ENCODE measurements around the gene KCTD10. TPM values are rescaled to one million over a fixed set of nuclear protein-coding genes. Genes with fewer than 3 reads are reported as not detected.

The KCTD10 gene
- total and polyA plus RNA-seq, 2 of the 13 experiments (the other 11 are each of a cell fraction or from before 2014, with no cell fraction given) = 6.9 to 25.4 TPM

- TF ChIP-seq NFIC (IDR thresholded peaks at IDR 0.05; ENCODE audit: low read length) (no peak; the same call in 1 of the 2 replicates), MTA3 (CRISPR knock-in tag; IDR thresholded peaks at IDR 0.05) (0 out of 2 replicates have a peak, but pooled peaks have one; percentile 60), MYPOP (CRISPR knock-in tag; IDR thresholded peaks at IDR 0.05) (peak; percentile 84; the same call in 1 of the 2 replicates), HDAC1 (CRISPR knock-in tag; IDR thresholded peaks at IDR 0.05) (peak; percentile 95), HNRNPL (IDR thresholded peaks at IDR 0.05; ENCODE audit: low read depth, low read length) (0 out of 2 replicates have a peak, but pooled peaks have one; percentile 20), NFRKB (IDR thresholded peaks at IDR 0.05) (peak; percentile 87), XBP1 (CRISPR knock-in tag; IDR thresholded peaks at IDR 0.05) (no peak), JUN (CRISPR knock-in tag; IDR thresholded peaks at IDR 0.05) (0 out of 2 replicates have a peak, but pooled peaks have one; percentile 23), MBNL3 (CRISPR knock-in tag; conservative IDR thresholded peaks at IDR 0.05) (no peak), ZNF24 (IDR thresholded peaks at IDR 0.05) (peak; percentile 68; the same call in 1 of the 2 replicates), PAWR (CRISPR knock-in tag; IDR thresholded peaks at IDR 0.05; ENCODE audit: borderline replicate concordance) (no peak), FOXJ3 (CRISPR knock-in tag; IDR thresholded peaks at IDR 0.05; ENCODE audit: borderline replicate concordance) (peak; percentile 60; the same call in 1 of the 2 replicates), ZFP82 (CRISPR knock-in tag; IDR thresholded peaks at IDR 0.05; ENCODE audit: borderline replicate concordance) (0 out of 2 replicates have a peak, but pooled peaks have one; percentile 38), ZNF296 (CRISPR knock-in tag; conservative IDR thresholded peaks at IDR 0.05) (no peak), ZNF747 (CRISPR knock-in tag; IDR thresholded peaks at IDR 0.05; ENCODE audit: borderline replicate concordance) (peak; percentile 75; the same call in 1 of the 2 replicates), PITX1 (CRISPR knock-in tag; IDR thresholded peaks at IDR 0.05) (peak; percentile 81), ZBTB46 (CRISPR knock-in tag; IDR thresholded peaks at IDR 0.05; ENCODE audit: borderline replicate concordance) (no peak), MEF2D (CRISPR knock-in tag; IDR thresholded peaks at IDR 0.05) (peak; percentile 89), ZNF556 (CRISPR knock-in tag; IDR thresholded peaks at IDR 0.05; ENCODE audit: borderline replicate concordance) (peak; percentile 81; the same call in 1 of the 2 replicates), GFI1 (CRISPR knock-in tag; IDR thresholded peaks at IDR 0.05; ENCODE audit: borderline replicate concordance) (peak; percentile 55; the same call in 1 of the 2 replicates), HES4 (CRISPR knock-in tag; IDR thresholded peaks at IDR 0.05; ENCODE audit: borderline replicate concordance) (peak; percentile 72; the same call in 1 of the 2 replicates), TMF1 (CRISPR knock-in tag; IDR thresholded peaks at IDR 0.05; ENCODE audit: low read depth) (no peak), ZNF589 (CRISPR knock-in tag; conservative IDR thresholded peaks at IDR 0.05) (0 out of 2 replicates have a peak, but pooled peaks have one; percentile 55), PHF5A (CRISPR knock-in tag; IDR thresholded peaks at IDR 0.05; ENCODE audit: low read depth, unreplicated experiment) (no peak), SMAD9 (CRISPR knock-in tag; IDR thresholded peaks at IDR 0.05) (0 out of 2 replicates have a peak, but pooled peaks have one; percentile 56), POGZ (CRISPR knock-in tag; IDR thresholded peaks at IDR 0.05) (peak; percentile 82), ZNF101 (CRISPR knock-in tag; IDR thresholded peaks at IDR 0.05; ENCODE audit: borderline replicate concordance, low read depth) (no peak)
Observed at GRCh38 chr12:109477185-109477962, at the start of gene KCTD10, which contains the start of gene UBE3B (continued).

All from HepG2 (cell line).